Heart left ventricle (tissue), 16 donors: ENCODE results near the gene KDF1. TPM values are rescaled to one million over a fixed set of nuclear protein-coding genes. Genes with fewer than 3 reads are reported as not detected.

Source experiments
- ATAC-seq, 4 donors: fragments of 200-7000 bp; cut with Tn5 transposase; one replicate each; pipeline ENCODE4 v1.9.1; 2020 to 2022; ENCODE audit warnings: moderate library complexity in 4 of 4, mild to moderate bottlenecking in 3 of 4, moderate number of reproducible peaks in 1 of 4
- DNase-seq, 5 donors: peaks; one replicate each; pipeline ENCODE4 v3.0.0-alpha.2; 2020
- H3K27ac ChIP-seq, 12 donors: fragments of 200-600 bp; sonication (generic) in 4 of 12; one replicate each; pipeline versions ENCODE4 v1.5.0 to v1.8.0; 2016 to 2022; ENCODE audit warnings: mild to moderate bottlenecking in 2 of 12
- H3K27me3 ChIP-seq, 9 donors: fragments of 200-600 bp; sonication (generic) in 2 of 9; one replicate each; pipeline versions ENCODE4 v1.5.1 to v1.8.0; 2016 to 2022; ENCODE audit warnings: mild to moderate bottlenecking in 3 of 9
- H3K36me3 ChIP-seq, 9 donors: fragments of 200-600 bp; sonication (generic) in 2 of 9; one replicate each; pipeline versions ENCODE4 v1.5.0 to v1.8.0; 2018 to 2022; ENCODE audit warnings: mild to moderate bottlenecking in 2 of 9
- H3K4me1 ChIP-seq, 12 donors: fragments of 200-600 bp; sonication (generic) in 4 of 12; one replicate each; pipeline versions ENCODE4 v1.5.0 to v1.8.0; 2016 to 2022; ENCODE audit warnings: mild to moderate bottlenecking in 3 of 12
- H3K4me3 ChIP-seq, 12 donors: fragments of 200-600 bp; sonication (generic) in 4 of 12; one replicate each; pipeline versions ENCODE4 v1.5.0 to v1.8.0; 2017 to 2022; ENCODE audit warnings: mild to moderate bottlenecking in 9 of 12, moderate library complexity in 4 of 12
- H3K9me3 ChIP-seq, 12 donors: fragments of 200-600 bp; sonication (generic) in 4 of 12; one replicate each; pipeline versions ENCODE4 v1.5.0 to v1.8.0; 2016 to 2022; ENCODE audit warnings: mild to moderate bottlenecking in 1 of 12
- POLR2A ChIP-seq, 2 donors: fragments of 450-650 bp; IDR thresholded peaks; one replicate each; pipeline ENCODE4 v1.6.1; 2017; ENCODE audit warnings: antibody characterized with exemption in 2 of 2, mild to moderate bottlenecking in 2 of 2, moderate library complexity in 2 of 2
- WGBS, 4 donors: extraction: QIAGEN DNeasy Blood & Tissue Kit in 2 of 4; methylation state at CpG; one replicate each; pipeline versions ENCODE4 v1.1.5 to v1.1.7; 2013 to 2018; 5-methylcytosine and 5-hydroxymethylcytosine counted together
- intact Hi-C, 10 donors: fragments of 100-400 bp; cut with DNase I; formaldehyde crosslinking; loops; one replicate each; pipeline versions ENCODE4 v1.11.1 to v1.14.2; 2022
- polyA plus RNA-seq, 2 donors: library from polyadenylated mRNA; stranded (reverse); fragments of 200-250 nt; gene quantifications; one replicate each; pipeline ENCODE4 v1.2.3, GENCODE V29; 2013
- total RNA-seq, 9 donors: library from RNA; depleted of rRNA in 2 of 9; stranded (reverse); fragments of >200 nt in 2 of 9; fragmentation: NEBNext Ultra II Directional in 3 of 9; extraction: Animal tissue kit (Norgen Biotek cat#: 25700) in 3 of 9; gene quantifications; one replicate each; pipeline versions ENCODE4 v1.1.0 to v1.2.4, GENCODE V29; 2016 to 2023
- TF ChIP-seq, protein P1 (sequence below), 12 donors: fragments of 200-600 bp; sonication (generic) in 4 of 12; IDR thresholded peaks; one replicate each; pipeline versions ENCODE4 v1.5.0 to v1.8.0; 2018 to 2022; ENCODE audit warnings: antibody characterized with exemption in 12 of 12, mild to moderate bottlenecking in 5 of 12
- donor health status: ischemic (EF 13 %, LVEDD 7.1; RV severe dilation, severe dysfunction).
- donor health status: healthy with polysubstance abuse.
- donor health status: DM: no; HTN: yes; CAD: no.
- donor health status: DM: no; HTN: no; CAD: no.
- donor health status: ischemic (EF 25% LVEDD 6.9; RV normal size, moderate dysfunction).
- donor health status: ischemic (EF 25% LVEDD 5.7; RV mildly dilated, moderate dysfunction).
- donor health status: healthy.
- donor health status: DM: yes; HTN: yes; CAD: no.
- donor health status: ischemic (EF 35%, LVEDD 5.7; RV mildly dilated, moderate dysfunction).
- donor health status: nonischemic (EF 11% LVEDD 7.7; RV severe dilation, severe dysfunction).
- donor health status: DM: yes; HTN: yes; CAD: no.
- donor health status: PGD.
- donor health status: ischemic (EF 29% LVEDD 5.4; RV normal size, mild dysfunction).
- donor health status: nonischemic (EF 23%, LVEDD 6.1; RV moderate dilation, normal function).

The KDF1 gene
- total and polyA plus RNA-seq, 11 donors, result 0.03 to 0.45 (median 0.12) TPM; not detected in 8

DNA sequence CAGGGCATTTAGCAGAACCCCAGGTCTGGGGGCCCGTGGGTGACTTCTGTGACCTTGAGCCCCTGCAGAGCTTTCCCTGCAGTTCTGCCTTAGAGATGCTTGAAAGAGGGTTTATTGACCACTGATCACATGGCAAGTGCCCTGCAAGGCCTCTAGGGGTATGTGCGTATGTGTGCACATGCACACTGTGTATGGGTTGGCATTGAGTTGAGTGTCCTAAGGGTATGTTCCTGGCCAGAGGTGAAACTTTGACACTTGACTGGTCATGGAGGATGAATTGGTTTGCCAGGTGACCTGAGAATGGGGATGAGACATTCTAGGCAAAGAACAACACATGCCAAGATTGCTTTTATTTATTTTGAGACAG lies 21.6 kb downstream of the KDF1 start:
- peaks cover 0 to 65% (median 47%) of the 10 kb centered on the region in 9 donors for H3K36me3 ChIP-seq
- TF ChIP-seq POLR2A (IDR thresholded peaks at IDR 0.05), result no peak
- TF ChIP-seq, protein P1, sequence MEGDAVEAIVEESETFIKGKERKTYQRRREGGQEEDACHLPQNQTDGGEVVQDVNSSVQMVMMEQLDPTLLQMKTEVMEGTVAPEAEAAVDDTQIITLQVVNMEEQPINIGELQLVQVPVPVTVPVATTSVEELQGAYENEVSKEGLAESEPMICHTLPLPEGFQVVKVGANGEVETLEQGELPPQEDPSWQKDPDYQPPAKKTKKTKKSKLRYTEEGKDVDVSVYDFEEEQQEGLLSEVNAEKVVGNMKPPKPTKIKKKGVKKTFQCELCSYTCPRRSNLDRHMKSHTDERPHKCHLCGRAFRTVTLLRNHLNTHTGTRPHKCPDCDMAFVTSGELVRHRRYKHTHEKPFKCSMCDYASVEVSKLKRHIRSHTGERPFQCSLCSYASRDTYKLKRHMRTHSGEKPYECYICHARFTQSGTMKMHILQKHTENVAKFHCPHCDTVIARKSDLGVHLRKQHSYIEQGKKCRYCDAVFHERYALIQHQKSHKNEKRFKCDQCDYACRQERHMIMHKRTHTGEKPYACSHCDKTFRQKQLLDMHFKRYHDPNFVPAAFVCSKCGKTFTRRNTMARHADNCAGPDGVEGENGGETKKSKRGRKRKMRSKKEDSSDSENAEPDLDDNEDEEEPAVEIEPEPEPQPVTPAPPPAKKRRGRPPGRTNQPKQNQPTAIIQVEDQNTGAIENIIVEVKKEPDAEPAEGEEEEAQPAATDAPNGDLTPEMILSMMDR (IDR thresholded peaks at IDR 0.05), result no peak

DNA sequence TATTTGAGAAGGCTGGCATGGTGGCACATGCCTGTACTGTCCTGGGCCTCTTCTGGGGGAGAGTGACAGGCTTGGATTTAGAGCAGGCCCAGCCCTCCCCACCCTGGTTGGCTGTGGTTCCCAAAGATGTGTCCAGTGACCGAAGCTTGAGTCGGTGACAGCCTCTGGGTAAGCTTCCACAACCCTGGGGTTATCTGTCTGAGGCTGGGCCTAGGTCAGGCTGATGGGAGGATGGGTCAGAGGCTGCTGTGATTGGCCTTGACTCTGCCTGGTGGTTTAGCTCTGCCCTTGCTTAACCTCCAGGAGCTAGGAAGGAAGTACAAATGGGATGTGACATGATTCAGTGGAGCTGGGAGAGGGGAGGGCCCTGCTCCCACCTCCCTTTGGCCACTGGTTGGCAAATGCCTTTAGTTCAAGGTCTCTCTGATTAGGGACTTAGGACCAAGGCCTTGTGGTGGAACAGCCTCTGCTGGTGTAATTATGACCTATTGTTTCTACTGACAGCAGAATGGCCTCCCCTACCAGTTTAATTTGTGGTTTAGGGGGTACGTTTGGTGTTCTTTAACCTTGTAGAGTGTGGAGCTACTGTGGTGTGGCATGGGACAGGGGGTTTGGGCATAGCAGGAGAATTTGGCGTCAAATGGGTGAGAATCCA lies 22.1 kb downstream of the KDF1 start:
- no peaks in the 10 kb centered on the region for H3K9me3 ChIP-seq
- peak in 4 of 5 donors; percentile 31 to 62 (median 37) for DNase-seq
- WGBS, 4 donors, result 51 to 71% (median 67%) methylated on average over 4 of the region's 4 CpGs
- intact Hi-C loops, result no loop called here
- TF ChIP-seq, protein P1 (IDR thresholded peaks at IDR 0.05), result no peak
- TF ChIP-seq POLR2A (IDR thresholded peaks at IDR 0.05), result no peak
- H3K27ac ChIP-seq, result peak overlapping the region in 11 of 12 donors; percentile 8 to 75 (median 68)
- no peak overlapping the region for H3K4me3 ChIP-seq
- H3K4me1 ChIP-seq, result peaks cover 0 to 40% (median 11%) of the 10 kb centered on the region in 12 donors
- H3K36me3 ChIP-seq, result peaks cover 0 to 65% (median 46%) of the 10 kb centered on the region in 9 donors
- ATAC-seq, result peak; percentile 62 to 82 (median 72)
- H3K27me3 ChIP-seq, result no peaks in the 10 kb centered on the region

More for the DNA sequence above, 21.6 kb downstream of the KDF1 start:
- Histone ChIP-seq H3K4me1 (peaks cover 0 to 40% (median 11%) of the 10 kb centered on the region in 12 donors), H3K27ac (peak overlapping the region in 9 of 12 donors; percentile 27 to 75 (median 68)), H3K9me3 (no peaks in the 10 kb centered on the region), H3K4me3 (no peak overlapping the region), H3K27me3 (no peaks in the 10 kb centered on the region)
- intact Hi-C loops, result no loop called here
- ATAC-seq (peak in 1 of 4 donors; percentile 9), DNase-seq (no peak)
- WGBS, 4 donors, result 84 to 100% (median 92%) methylated on average over 1 to 2 of the region's 2 CpGs

DNA sequence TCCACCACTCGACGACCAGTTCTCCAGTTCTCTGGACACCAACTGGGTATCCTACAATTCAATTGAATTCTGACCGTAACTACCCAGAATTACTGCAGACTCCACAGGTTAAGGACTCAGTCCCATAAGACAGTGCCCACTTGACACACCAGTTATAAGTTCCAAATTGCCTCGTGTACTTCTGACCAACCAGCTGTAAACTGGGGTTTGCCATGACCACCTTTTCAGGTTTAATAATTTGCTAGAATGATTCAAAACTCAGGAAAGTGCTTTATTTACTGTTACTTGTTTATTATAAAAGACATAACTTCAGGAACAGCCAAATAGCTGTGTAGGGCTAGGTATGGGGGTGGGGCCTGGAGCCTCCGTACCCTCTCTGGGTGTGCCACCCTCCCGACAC lies 23.4 kb downstream of the KDF1 start:
- Histone ChIP-seq H3K27ac (no peak overlapping the region), H3K27me3 (no peaks in the 10 kb centered on the region), H3K9me3 (no peaks in the 10 kb centered on the region), H3K36me3 (peaks cover 0 to 64% (median 44%) of the 10 kb centered on the region in 9 donors), H3K4me1 (peaks cover 0 to 40% (median 12%) of the 10 kb centered on the region in 12 donors), H3K4me3 (no peak overlapping the region)
- intact Hi-C loops, result loop anchor here in 1 of 10 donors (2.0 kb wide), 1 partner anchor 14 kb away; no protein-coding TSS in a partner anchor
- no peak for ATAC-seq
- no peak for TF ChIP-seq POLR2A (IDR thresholded peaks at IDR 0.05)
- TF ChIP-seq, protein P1 (IDR thresholded peaks at IDR 0.05), result no peak
- WGBS, 4 donors, result 85 to 88% (median 87%) methylated on average over 6 of the region's 6 CpGs
- no peak for DNase-seq

DNA sequence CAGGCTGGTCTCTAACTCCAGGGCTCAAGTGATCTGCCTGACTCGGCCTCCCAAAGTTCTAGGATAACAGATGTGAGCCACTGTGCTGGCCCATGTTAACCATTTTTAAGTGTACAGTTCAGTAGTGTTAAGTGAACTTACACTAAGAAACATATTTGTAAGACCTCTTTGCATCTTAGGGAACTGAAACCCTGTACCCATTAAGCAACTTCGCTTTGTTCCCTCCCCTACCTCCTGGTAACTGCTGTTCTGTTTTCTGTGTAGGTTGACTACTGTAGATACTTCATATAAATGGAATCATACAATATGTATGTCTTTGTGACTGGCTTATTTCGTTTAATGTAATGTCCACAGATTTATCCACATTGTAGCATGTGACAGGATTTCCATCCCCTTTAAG lies 27.7 kb downstream of the KDF1 start:
- DNase-seq, result no peak
- peaks cover 0 to 84% (median 71%) of the 10 kb centered on the region in 9 donors for H3K36me3 ChIP-seq
- no peak for TF ChIP-seq POLR2A (IDR thresholded peaks at IDR 0.05)
- TF ChIP-seq, protein P1 (IDR thresholded peaks at IDR 0.05), result no peak
- no peaks in the 10 kb centered on the region for H3K9me3 ChIP-seq
- H3K27ac ChIP-seq, result no peak overlapping the region
- peaks cover 0 to 6% (median 2%) of the 10 kb centered on the region in 12 donors for H3K4me1 ChIP-seq
- no peak for ATAC-seq
- H3K4me3 ChIP-seq, result no peak overlapping the region
- intact Hi-C loops, result no loop called here
- H3K27me3 ChIP-seq, result no peaks in the 10 kb centered on the region
- 89 to 90% (median 90%) methylated on average over 3 of the region's 3 CpGs for WGBS, 4 donors
